Upper lobe of right lung (tissue), 1 donor: Measurements from ENCODE around the gene KCMF1. TPM values are rescaled to one million over a fixed set of nuclear protein-coding genes. Genes with fewer than 3 reads are reported as not detected.

Experiments
- ATAC-seq: fragments of 200-7000 bp; cut with Tn5 transposase; one replicate; pipeline ENCODE4 v1.9.1; 2020; ENCODE audit warnings: mild to moderate bottlenecking, moderate library complexity
- DNase-seq: peaks from one replicate; pipeline ENCODE4 v3.0.0-alpha.2; 2020
- H3K27ac ChIP-seq: fragments of 200-600 bp; one replicate; pipeline ENCODE4 v1.8.0; 2022
- H3K27me3 ChIP-seq: fragments of 200-600 bp; one replicate; pipeline ENCODE4 v1.8.0; 2022; ENCODE audit warnings: mild to moderate bottlenecking
- H3K36me3 ChIP-seq: fragments of 200-600 bp; one replicate; pipeline ENCODE4 v1.8.0; 2022
- H3K4me1 ChIP-seq: fragments of 200-600 bp; one replicate; pipeline ENCODE4 v1.8.0; 2022
- H3K4me3 ChIP-seq: fragments of 200-600 bp; one replicate; pipeline ENCODE4 v1.8.0; 2022; ENCODE audit warnings: mild to moderate bottlenecking
- H3K9me3 ChIP-seq: fragments of 200-600 bp; one replicate; pipeline ENCODE4 v1.8.0; 2022
- intact Hi-C: fragments of 100-400 bp; cut with DNase I; formaldehyde crosslinking; loops from one replicate; pipeline ENCODE4 v1.11.0; 2022
- total RNA-seq: library from RNA; stranded (reverse); fragmentation: NEBNext Ultra II Directional; extraction: Animal tissue kit (Norgen Biotek cat#: 25700); gene quantifications from one replicate; pipeline ENCODE4 v1.2.1, GENCODE V29; 2021
- TF ChIP-seq, protein P1 (sequence below): fragments of 200-600 bp; IDR thresholded peaks from one replicate; pipeline ENCODE4 v1.8.0; 2022; ENCODE audit warnings: antibody characterized with exemption
- donor health status: DM: no; HTN: yes; CAD: no; lungs with severe emphysema.

The KCMF1 gene
- total RNA-seq, 1 donor from 2014 or later: 72.9 TPM

DNA sequence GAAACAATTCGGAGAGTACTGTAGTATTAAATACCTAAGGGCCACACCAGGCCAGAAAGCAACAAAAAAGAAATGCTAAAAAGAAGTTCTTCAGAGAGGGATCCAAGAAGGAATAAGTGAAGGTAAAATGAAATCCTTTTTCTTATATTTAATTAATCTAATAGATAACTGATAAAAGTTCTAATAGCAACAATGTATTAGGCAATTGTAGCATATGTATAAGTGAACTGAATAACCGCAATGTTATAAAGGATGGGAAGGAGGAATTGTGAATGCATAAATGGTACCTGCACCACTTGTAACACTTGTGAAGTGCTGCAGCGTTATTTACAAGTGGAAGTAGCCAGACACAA is 43.7 kb upstream of the KCMF1 start:
- Histone ChIP-seq H3K27me3 (no peaks in the 10 kb centered on the region), H3K36me3 (no peaks in the 10 kb centered on the region), H3K27ac (no peak overlapping the region), H3K4me3 (no peak overlapping the region), H3K9me3 (no peaks in the 10 kb centered on the region), H3K4me1 (peaks cover 24% of the 10 kb centered on the region)
- no peak for ATAC-seq
- no peak for DNase-seq
- TF ChIP-seq, protein P1, sequence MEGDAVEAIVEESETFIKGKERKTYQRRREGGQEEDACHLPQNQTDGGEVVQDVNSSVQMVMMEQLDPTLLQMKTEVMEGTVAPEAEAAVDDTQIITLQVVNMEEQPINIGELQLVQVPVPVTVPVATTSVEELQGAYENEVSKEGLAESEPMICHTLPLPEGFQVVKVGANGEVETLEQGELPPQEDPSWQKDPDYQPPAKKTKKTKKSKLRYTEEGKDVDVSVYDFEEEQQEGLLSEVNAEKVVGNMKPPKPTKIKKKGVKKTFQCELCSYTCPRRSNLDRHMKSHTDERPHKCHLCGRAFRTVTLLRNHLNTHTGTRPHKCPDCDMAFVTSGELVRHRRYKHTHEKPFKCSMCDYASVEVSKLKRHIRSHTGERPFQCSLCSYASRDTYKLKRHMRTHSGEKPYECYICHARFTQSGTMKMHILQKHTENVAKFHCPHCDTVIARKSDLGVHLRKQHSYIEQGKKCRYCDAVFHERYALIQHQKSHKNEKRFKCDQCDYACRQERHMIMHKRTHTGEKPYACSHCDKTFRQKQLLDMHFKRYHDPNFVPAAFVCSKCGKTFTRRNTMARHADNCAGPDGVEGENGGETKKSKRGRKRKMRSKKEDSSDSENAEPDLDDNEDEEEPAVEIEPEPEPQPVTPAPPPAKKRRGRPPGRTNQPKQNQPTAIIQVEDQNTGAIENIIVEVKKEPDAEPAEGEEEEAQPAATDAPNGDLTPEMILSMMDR: no peak
- intact Hi-C loops: no loop called here

DNA sequence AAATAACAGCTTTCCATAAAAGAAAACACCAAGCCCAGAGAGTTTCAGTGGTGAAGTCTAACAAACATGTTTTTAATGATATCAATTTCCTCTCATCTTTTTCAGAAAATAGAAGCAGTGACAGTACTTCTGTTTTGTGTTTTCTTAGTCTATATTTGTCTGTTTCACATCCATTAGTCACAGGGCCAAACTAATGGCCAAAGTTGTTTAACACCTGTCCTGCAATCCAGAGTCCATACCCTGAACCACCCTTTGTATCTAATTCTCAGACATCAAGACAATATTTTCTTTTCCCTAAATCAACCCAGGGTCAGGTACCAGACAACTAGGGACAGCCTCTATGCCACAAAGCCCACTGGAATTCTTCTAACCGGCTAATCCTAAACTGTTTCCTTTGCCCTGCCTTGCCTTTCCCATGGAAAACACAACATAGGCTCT is 39.6 kb upstream of the KCMF1 start:
- H3K27me3 ChIP-seq: no peaks in the 10 kb centered on the region
- TF ChIP-seq, protein P1: no peak
- no peak overlapping the region for H3K4me3 ChIP-seq
- no peak overlapping the region for H3K27ac ChIP-seq
- ATAC-seq (no peak), DNase-seq (no peak)
- intact Hi-C loops: loop anchor here (10.0 kb wide), 1 partner anchor 437 kb away; no protein-coding TSS in a partner anchor
- no peaks in the 10 kb centered on the region for H3K36me3 ChIP-seq
- no peaks in the 10 kb centered on the region for H3K9me3 ChIP-seq
- H3K4me1 ChIP-seq: peaks cover 4% of the 10 kb centered on the region

DNA sequence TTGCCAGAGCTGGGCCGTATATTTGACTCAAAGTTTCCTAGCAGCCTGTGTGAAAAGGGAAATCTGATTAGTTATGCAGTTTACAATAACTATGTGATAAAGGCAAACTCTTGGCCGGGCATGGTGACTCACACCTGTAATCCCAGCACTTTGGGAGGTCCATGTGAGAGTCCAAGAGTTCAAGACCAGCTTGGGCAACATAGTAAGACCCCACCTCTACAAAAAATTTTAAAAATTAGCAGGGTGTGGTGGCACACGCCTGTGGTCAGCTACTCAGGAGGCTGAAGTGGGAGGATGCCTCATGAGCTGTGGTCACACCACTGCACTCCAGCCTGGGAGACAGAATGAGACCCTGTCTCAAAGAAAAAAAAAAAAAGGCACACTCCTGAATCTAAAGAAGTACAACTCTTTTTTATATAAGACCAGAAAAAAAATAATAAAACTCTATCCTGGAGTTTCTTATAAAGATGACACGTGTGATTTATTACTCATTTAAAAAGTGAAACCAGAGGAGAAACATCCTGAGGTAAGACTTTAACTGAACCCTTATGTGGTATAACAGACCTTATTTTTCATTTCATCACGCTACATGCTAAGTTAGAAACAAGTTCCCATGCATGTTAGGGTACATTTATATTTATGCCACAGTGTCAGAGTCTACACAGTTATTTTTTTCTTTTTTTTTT is 32.6 kb upstream of the KCMF1 start:
- H3K4me3 ChIP-seq: no peak overlapping the region
- H3K27me3 ChIP-seq: no peaks in the 10 kb centered on the region
- ATAC-seq (no peak), DNase-seq (no peak)
- H3K36me3 ChIP-seq: no peaks in the 10 kb centered on the region
- no peak overlapping the region for H3K27ac ChIP-seq
- TF ChIP-seq, protein P1: no peak
- no peaks in the 10 kb centered on the region for H3K4me1 ChIP-seq
- no peaks in the 10 kb centered on the region for H3K9me3 ChIP-seq
- intact Hi-C loops: loop anchor here (10.0 kb wide), 1 partner anchor 444 kb away; no protein-coding TSS in a partner anchor

DNA sequence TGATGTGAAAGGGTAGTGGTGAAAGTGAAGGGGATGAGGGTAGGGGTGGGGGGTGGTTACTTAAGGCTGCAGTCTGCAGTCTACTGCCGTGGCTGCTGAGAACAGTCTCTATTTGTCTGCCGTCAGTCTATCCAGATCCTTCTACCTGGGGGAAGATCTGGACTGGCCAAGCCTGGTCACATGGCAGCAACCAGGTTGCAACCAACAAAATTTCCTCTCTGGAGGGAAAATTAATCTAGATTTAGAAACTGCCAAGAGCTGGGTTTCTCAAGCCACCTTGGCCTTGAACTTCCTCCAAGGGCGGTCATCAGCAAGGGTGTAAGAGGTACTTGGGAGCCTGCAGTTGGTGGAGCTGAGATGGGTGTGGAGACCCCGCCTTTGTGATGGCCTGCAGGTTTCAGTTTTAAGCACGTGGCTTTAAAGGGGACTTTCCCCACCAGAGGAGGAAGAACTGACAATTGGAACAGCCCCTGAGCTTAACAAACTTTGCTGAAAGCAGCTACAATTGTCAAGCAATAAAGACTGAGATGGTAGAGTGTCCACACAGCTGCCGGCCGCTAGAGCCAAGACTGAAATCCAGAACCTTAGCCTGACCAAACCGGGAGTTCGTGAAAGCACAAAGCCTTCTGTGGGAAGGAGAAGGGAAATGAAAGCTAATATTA is 31.4 kb upstream of the KCMF1 start:
- H3K27me3 ChIP-seq: no peaks in the 10 kb centered on the region
- ATAC-seq (peak; percentile 84), DNase-seq (no peak)
- intact Hi-C loops: loop anchor here (10.0 kb wide), 1 partner anchor 445 kb away; no protein-coding TSS in a partner anchor
- TF ChIP-seq, protein P1: no peak
- H3K4me1 ChIP-seq: no peaks in the 10 kb centered on the region
- no peak overlapping the region for H3K4me3 ChIP-seq
- H3K9me3 ChIP-seq: no peaks in the 10 kb centered on the region
- H3K36me3 ChIP-seq: no peaks in the 10 kb centered on the region
- peak overlapping the region; percentile 36 for H3K27ac ChIP-seq

DNA sequence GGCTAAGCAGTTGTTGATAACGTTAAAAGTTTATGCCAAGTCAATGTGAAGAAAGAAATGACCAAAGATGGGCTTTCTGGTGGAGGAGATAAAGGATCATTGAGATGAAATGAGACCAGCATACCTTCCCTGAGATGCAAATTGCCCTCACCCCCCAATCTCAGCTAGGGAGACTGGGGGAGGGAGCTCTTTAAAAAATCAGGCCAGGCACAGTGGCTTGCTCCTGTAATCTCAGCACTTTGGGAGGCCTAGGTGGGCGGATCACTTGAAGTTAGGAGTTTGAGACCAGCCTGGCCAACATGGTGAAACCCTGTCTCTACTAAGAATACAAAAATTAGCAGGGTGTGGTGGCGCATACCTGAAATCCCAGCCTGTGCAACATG is 30.9 kb upstream of the KCMF1 start:
- TF ChIP-seq, protein P1: no peak
- H3K9me3 ChIP-seq: no peaks in the 10 kb centered on the region
- no peak overlapping the region for H3K4me3 ChIP-seq
- intact Hi-C loops: no loop called here
- no peaks in the 10 kb centered on the region for H3K36me3 ChIP-seq
- no peaks in the 10 kb centered on the region for H3K27me3 ChIP-seq
- ATAC-seq: no peak
- peak overlapping the region; percentile 36 for H3K27ac ChIP-seq
- H3K4me1 ChIP-seq: no peaks in the 10 kb centered on the region
- no peak for DNase-seq
